CD14-positive monocyte (primary cell): ENCODE measurements around the gene FASTK. TPM values are rescaled to one million over a fixed set of nuclear protein-coding genes. Genes with fewer than 3 reads are reported as not detected.

ENCODE experiments used
- DNase-seq, 3 donors: peaks; one replicate each; pipeline ENCODE4 v3.0.0-alpha.2; 2011 to 2022
- H2AFZ ChIP-seq: 2 replicates; pipeline ENCODE4 v1.6.0; 2012; ENCODE audit warnings: mild to moderate bottlenecking, low read depth, low read length, inconsistent platforms; ENCODE audit not compliant: insufficient read depth, poor library complexity, severe bottlenecking
- H3K27ac ChIP-seq, 2 donors: 1 replicate in 1 of 2; 2 replicates in 1 of 2; pipeline ENCODE4 v1.5.1; 2012 to 2013; ENCODE audit warnings: low read length in 2 of 2, control low read depth in 1 of 2, inconsistent platforms in 1 of 2, low read depth in 1 of 2, mild to moderate bottlenecking in 1 of 2
- H3K27me3 ChIP-seq, 2 donors: one replicate each; pipeline versions ENCODE4 v1.6.0 to v1.6.1; 2011 to 2013; ENCODE audit warnings: low read length in 2 of 2; ENCODE audit not compliant: control insufficient read depth in 2 of 2, insufficient read depth in 2 of 2
- H3K36me3 ChIP-seq, 2 donors: replicated peaks in 1 of 2; 1 replicate in 1 of 2; 2 replicates in 1 of 2; pipeline versions ENCODE4 v1.5.1 to v1.6.1; 2012 to 2013; ENCODE audit warnings: low read length in 2 of 2, control low read depth in 1 of 2, inconsistent platforms in 1 of 2, mild to moderate bottlenecking in 1 of 2; ENCODE audit not compliant: insufficient read depth in 2 of 2, control insufficient read depth in 1 of 2
- H3K4me1 ChIP-seq, 2 donors: 1 replicate in 1 of 2; 2 replicates in 1 of 2; pipeline versions ENCODE4 v1.5.1 to v1.6.1; 2012 to 2013; ENCODE audit warnings: low read length in 2 of 2, control low read depth in 1 of 2, inconsistent platforms in 1 of 2, mild to moderate bottlenecking in 1 of 2, moderate library complexity in 1 of 2; ENCODE audit not compliant: insufficient read depth in 2 of 2, control insufficient read depth in 1 of 2
- H3K4me2 ChIP-seq: replicated peaks from 2 replicates; pipeline ENCODE3; 2012; ENCODE audit warnings: low read length, moderate library complexity, mild to moderate bottlenecking; ENCODE audit not compliant: poor library complexity, severe bottlenecking; ENCODE audit errors: extremely low read depth
- H3K4me3 ChIP-seq, 3 experiments: fragments of 200-600 bp in 1 of 3; sonication (generic) in 1 of 3; replicated peaks in 1 of 3; 1 replicate in 2 of 3; 2 replicates in 1 of 3; pipeline ENCODE4 v1.5.1; 2011 to 2013; ENCODE audit warnings: low read length in 3 of 3, mild to moderate bottlenecking in 3 of 3, control low read depth in 2 of 3, low read depth in 2 of 3, inconsistent platforms in 1 of 3, moderate library complexity in 1 of 3
- H3K79me2 ChIP-seq: 2 replicates; pipeline ENCODE4 v1.6.0; 2012; ENCODE audit warnings: mild to moderate bottlenecking, control low read depth, inconsistent platforms, low read length, moderate library complexity; ENCODE audit not compliant: insufficient read depth
- H3K9ac ChIP-seq: 2 replicates; pipeline ENCODE4 v1.6.0; 2017; ENCODE audit warnings: low read length, mild to moderate bottlenecking; ENCODE audit not compliant: insufficient read depth, poor library complexity, severe bottlenecking
- H3K9me3 ChIP-seq, 2 donors: replicated peaks in 1 of 2; 1 replicate in 1 of 2; 2 replicates in 1 of 2; pipeline versions ENCODE4 v1.5.1 to v1.6.1; 2012 to 2013; ENCODE audit warnings: low read length in 2 of 2, control low read depth in 1 of 2; ENCODE audit not compliant: control insufficient read depth in 1 of 2, insufficient read depth in 1 of 2
- H4K20me1 ChIP-seq: 2 replicates; pipeline ENCODE4 v1.6.0; 2012; ENCODE audit warnings: mild to moderate bottlenecking, low read length, control low read depth, moderate library complexity; ENCODE audit not compliant: insufficient read depth
- H3K27ac Mint-ChIP-seq, 7 donors: one replicate each; pipeline ENCODE4 v1.8.0; 2020; ENCODE audit warnings: mild to moderate bottlenecking in 7 of 7, mixed read lengths in 7 of 7, moderate library complexity in 6 of 7, inconsistent platforms in 2 of 7
- H3K27me3 Mint-ChIP-seq, 3 donors: one replicate each; pipeline ENCODE4 v1.8.0; 2021 to 2022; ENCODE audit warnings: low read depth in 3 of 3, mild to moderate bottlenecking in 3 of 3, mixed read lengths in 3 of 3, moderate library complexity in 3 of 3, inconsistent platforms in 1 of 3
- H3K36me3 Mint-ChIP-seq, 2 donors: one replicate each; pipeline ENCODE4 v1.8.0; 2020; ENCODE audit warnings: mixed read lengths in 2 of 2, inconsistent platforms in 1 of 2, mild to moderate bottlenecking in 1 of 2
- H3K4me1 Mint-ChIP-seq: one replicate; pipeline ENCODE4 v1.8.0; 2020; ENCODE audit warnings: mild to moderate bottlenecking, mixed read lengths
- H3K4me3 Mint-ChIP-seq, 2 donors: one replicate each; pipeline ENCODE4 v1.8.0; 2020; ENCODE audit warnings: mild to moderate bottlenecking in 2 of 2, mixed read lengths in 2 of 2, moderate library complexity in 1 of 2
- H3K9me3 Mint-ChIP-seq, 7 donors: one replicate each; pipeline ENCODE4 v1.8.0; 2020 to 2022; ENCODE audit warnings: mixed read lengths in 7 of 7, mild to moderate bottlenecking in 6 of 7, moderate library complexity in 6 of 7, inconsistent platforms in 2 of 7
- WGBS: methylation state at CpG from one replicate; pipeline ENCODE4 v1.1.5; 2013; ENCODE audit warnings: missing lambda C conversion rate; ENCODE audit not compliant: insufficient coverage; 5-methylcytosine and 5-hydroxymethylcytosine counted together
- intact Hi-C, 2 donors: fragments of 100-400 bp; cut with micrococcal nuclease; formaldehyde crosslinking; loops; one replicate each; pipeline versions ENCODE4 v1.15.0 to v1.15.1; 2023
- polyA plus RNA-seq, 3 donors: library from polyadenylated mRNA; depleted of rRNA in 1 of 3; unstranded in 2 of 3; stranded (reverse) in 1 of 3; fragments of 300-500 nt in 2 of 3; fragments of >200 nt in 1 of 3; fragmentation: Illumina TruSeq in 2 of 3; gene quantifications; 1 replicate in 2 of 3; 2 replicates in 1 of 3; pipeline ENCODE4 v1.2.3, GENCODE V29; 2012 to 2021
- TF ChIP-seq, protein P1 (sequence below): fragments of 200-600 bp; IDR thresholded peaks from one replicate; pipeline ENCODE4 v1.8.0; 2022; ENCODE audit warnings: antibody characterized with exemption, mild to moderate bottlenecking

Gene FASTK
- polyA plus RNA-seq, 3 donors, result 34.7 to 110 (median 38.6) TPM

DNA sequence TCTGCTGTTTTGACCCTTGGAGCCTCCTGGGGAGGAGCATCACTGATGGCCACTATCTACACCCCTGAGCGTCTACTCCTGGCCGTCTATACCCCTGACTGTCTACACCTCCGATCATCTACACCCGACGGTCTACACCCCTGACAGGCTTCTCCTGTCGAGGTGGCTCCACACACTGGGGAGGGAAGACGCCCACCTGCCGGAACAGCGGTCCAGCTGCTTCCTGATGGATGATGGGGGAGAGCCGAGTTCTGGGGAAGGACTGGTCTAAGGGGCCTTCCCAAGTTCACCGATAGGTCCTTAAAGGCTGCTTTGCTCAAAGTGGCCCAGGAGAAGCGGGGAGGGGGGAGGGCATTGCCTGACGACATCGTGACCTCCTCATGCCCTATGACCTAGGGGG, 47.5 kb upstream of the FASTK start:
- Mint-ChIP-seq H3K36me3 (peaks cover 61 to 77% of the 10 kb centered on the region in 2 donors), H3K27me3 (peaks cover 2 to 15% (median 3%) of the 10 kb centered on the region in 3 donors), H3K4me1 (no peaks in the 10 kb centered on the region), H3K9me3 (peaks cover 0 to 2% (median 0%) of the 10 kb centered on the region in 7 donors), H3K27ac (no peak overlapping the region), H3K4me3 (no peak overlapping the region)
- 85% methylated on average over 8 of the region's 14 CpGs for WGBS
- no peaks in the 10 kb centered on the region for H3K27me3 ChIP-seq
- no peak overlapping the region for H3K27ac ChIP-seq
- no peak overlapping the region for H3K4me3 ChIP-seq
- H4K20me1 ChIP-seq, result peaks cover 59% of the 10 kb centered on the region
- no peaks in the 10 kb centered on the region for H3K4me1 ChIP-seq
- no peak overlapping the region for H3K9ac ChIP-seq
- no peaks in the 10 kb centered on the region for H3K79me2 ChIP-seq
- intact Hi-C loops, result no loop called here
- H2AFZ ChIP-seq, result no peak overlapping the region
- H3K36me3 ChIP-seq, result peaks cover 45 to 89% of the 10 kb centered on the region in 2 donors
- no peaks in the 10 kb centered on the region for H3K9me3 ChIP-seq
- TF ChIP-seq, protein P1, sequence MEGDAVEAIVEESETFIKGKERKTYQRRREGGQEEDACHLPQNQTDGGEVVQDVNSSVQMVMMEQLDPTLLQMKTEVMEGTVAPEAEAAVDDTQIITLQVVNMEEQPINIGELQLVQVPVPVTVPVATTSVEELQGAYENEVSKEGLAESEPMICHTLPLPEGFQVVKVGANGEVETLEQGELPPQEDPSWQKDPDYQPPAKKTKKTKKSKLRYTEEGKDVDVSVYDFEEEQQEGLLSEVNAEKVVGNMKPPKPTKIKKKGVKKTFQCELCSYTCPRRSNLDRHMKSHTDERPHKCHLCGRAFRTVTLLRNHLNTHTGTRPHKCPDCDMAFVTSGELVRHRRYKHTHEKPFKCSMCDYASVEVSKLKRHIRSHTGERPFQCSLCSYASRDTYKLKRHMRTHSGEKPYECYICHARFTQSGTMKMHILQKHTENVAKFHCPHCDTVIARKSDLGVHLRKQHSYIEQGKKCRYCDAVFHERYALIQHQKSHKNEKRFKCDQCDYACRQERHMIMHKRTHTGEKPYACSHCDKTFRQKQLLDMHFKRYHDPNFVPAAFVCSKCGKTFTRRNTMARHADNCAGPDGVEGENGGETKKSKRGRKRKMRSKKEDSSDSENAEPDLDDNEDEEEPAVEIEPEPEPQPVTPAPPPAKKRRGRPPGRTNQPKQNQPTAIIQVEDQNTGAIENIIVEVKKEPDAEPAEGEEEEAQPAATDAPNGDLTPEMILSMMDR, result no peak
- no peak overlapping the region for H3K4me2 ChIP-seq
- DNase-seq, result no peak

DNA sequence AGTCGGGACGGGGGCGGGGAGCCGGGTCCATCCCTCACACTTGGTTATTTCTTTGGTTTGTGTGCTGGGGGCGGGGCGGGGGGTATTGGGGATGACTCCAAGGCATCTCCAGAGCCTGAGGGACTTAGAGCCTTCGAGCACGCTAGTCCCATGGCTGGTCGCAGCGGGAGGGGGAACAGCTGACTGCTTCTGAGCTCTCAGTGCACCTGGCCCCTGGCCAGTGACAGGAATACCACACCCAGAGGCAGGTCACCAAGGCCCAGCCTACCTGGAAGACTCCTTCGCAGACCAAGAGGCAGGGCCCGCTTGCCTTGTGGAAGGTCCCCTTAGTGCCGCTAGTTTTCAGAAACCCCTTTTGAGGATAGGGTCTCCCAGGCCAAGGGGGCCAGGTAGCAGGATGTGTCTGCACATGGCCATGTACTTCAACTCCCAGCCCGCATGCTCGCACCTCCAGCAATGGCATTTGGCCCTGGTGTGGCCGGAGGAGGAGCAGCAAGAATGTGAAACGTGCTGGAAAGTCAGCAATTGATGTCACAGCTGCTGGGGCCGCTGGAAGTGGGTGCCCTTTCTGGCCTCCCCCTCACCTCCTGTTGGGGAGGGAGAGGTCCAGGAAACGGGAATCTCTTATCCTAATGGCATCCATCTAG, 46.0 kb upstream of the FASTK start:
- no peaks in the 10 kb centered on the region for H3K27me3 ChIP-seq
- WGBS, result 96% methylated on average over 15 of the region's 19 CpGs
- H3K4me1 ChIP-seq, result no peaks in the 10 kb centered on the region
- peaks cover 2 to 16% (median 3%) of the 10 kb centered on the region in 3 donors for H3K27me3 Mint-ChIP-seq
- no peak overlapping the region for H3K4me3 ChIP-seq
- H3K9me3 Mint-ChIP-seq, result peaks cover 0 to 2% (median 0%) of the 10 kb centered on the region in 7 donors
- H3K4me1 Mint-ChIP-seq, result no peaks in the 10 kb centered on the region
- DNase-seq, result no peak
- no peaks in the 10 kb centered on the region for H3K79me2 ChIP-seq
- H4K20me1 ChIP-seq, result peaks cover 64% of the 10 kb centered on the region
- no peak overlapping the region for H3K27ac ChIP-seq
- H3K9me3 ChIP-seq, result no peaks in the 10 kb centered on the region
- intact Hi-C loops, result no loop called here
- H3K27ac Mint-ChIP-seq, result peak overlapping the region in 1 of 7 donors; percentile 62
- no peak overlapping the region for H3K9ac ChIP-seq
- H3K36me3 ChIP-seq, result peaks cover 49 to 87% of the 10 kb centered on the region in 2 donors
- no peak overlapping the region for H3K4me2 ChIP-seq
- no peak overlapping the region for H2AFZ ChIP-seq
- TF ChIP-seq, protein P1, result no peak
- H3K4me3 Mint-ChIP-seq, result no peak overlapping the region
- peaks cover 58 to 73% of the 10 kb centered on the region in 2 donors for H3K36me3 Mint-ChIP-seq
